ENCODE data around the gene SZRD1. TPM values are rescaled to one million over a fixed set of nuclear protein-coding genes. Genes with fewer than 3 reads are reported as not detected.
"Not testable (repeated sequence)": the region's sequence is repeated elsewhere in the genome, so short reads cannot be mapped to it uniquely, and the experiment has no call there.

SZRD1 gene
- 132 TPM for polyA plus RNA-seq (2013, experiment 1 of 2; ENCODE audit: insufficient read length)
- 137 TPM for polyA plus RNA-seq (2013, experiment 2 of 2; ENCODE audit: insufficient read length)

- DNase-seq, result peak; percentile 100
Observed at GRCh38 chr1:16366722-16367257, at the start of gene SZRD1. TSS of gene SZRD1 (plus strand) at chr1:16367242. CDS start at chr1:16367258, 16 bp downstream.

- no peak for DNase-seq
Observed at GRCh38 chr1:16318555-16318954, 48.5 kb upstream of the SZRD1 start.

- DNase-seq, result no peak
Observed at GRCh38 chr1:16321176-16321867, 45.7 kb upstream of the SZRD1 start.

- peak; percentile 81 for DNase-seq
Observed at GRCh38 chr1:16324456-16324890, 42.6 kb upstream of the SZRD1 start.

GRCh38 chr1:16326833-16327404 is 40.1 kb upstream of the SZRD1 start:
- no peak for DNase-seq

- DNase-seq, result no peak
Observed at GRCh38 chr1:16334655-16335340, 32.2 kb upstream of the SZRD1 start.

GRCh38 chr1:16338961-16339360 is 28.1 kb upstream of the SZRD1 start:
- DNase-seq, result peak; percentile 24

GRCh38 chr1:16340673-16341072 is 26.4 kb upstream of the SZRD1 start:
- no peak for DNase-seq

- DNase-seq, result no peak
Observed at GRCh38 chr1:16342331-16343062, 24.5 kb upstream of the SZRD1 start.

GRCh38 chr1:16343276-16343675 is 23.8 kb upstream of the SZRD1 start:
- DNase-seq, result not testable (repeated sequence)

GRCh38 chr1:16348414-16349182 is 18.4 kb upstream of the SZRD1 start:
- peak; percentile 61 for DNase-seq

GRCh38 chr1:16349847-16350406 is 17.1 kb upstream of the SZRD1 start:
- DNase-seq, result peak; percentile 19

- DNase-seq, result no peak
Observed at GRCh38 chr1:16351456-16351993, 15.5 kb upstream of the SZRD1 start.

GRCh38 chr1:16351994-16352841 is 14.8 kb upstream of the SZRD1 start, which contains the start of gene FBXO42:
TSS of gene FBXO42 (minus strand) at chr1:16352480. CDS start at chr1:16315418, 37,062 bp downstream.
- peak; percentile 94 for DNase-seq

GRCh38 chr1:16352842-16353535 is 14.1 kb upstream of the SZRD1 start:
- no peak for DNase-seq

GRCh38 chr1:16354619-16355018 is 12.4 kb upstream of the SZRD1 start:
- no peak for DNase-seq

- DNase-seq, result no peak
Observed at GRCh38 chr1:16356867-16357266, 10.2 kb upstream of the SZRD1 start.

GRCh38 chr1:16365146-16365498 is 1.9 kb upstream of the SZRD1 start:
- DNase-seq, result not testable (repeated sequence)

GRCh38 chr1:16367258-16367967 is 371 bp downstream of the SZRD1 start:
- peak; percentile 83 for DNase-seq

Data from fibroblast of skin of abdomen (primary cell).